GM19452 (cell line): ENCODE data around the gene KCNJ3.

Experiments used
- ATAC-seq: cut with Tn5 transposase; IDR thresholded peaks from one replicate; pipeline ENCODE4 v1.9.1; 2021; ENCODE audit not compliant: unreplicated experiment

The KCNJ3 gene

DNA sequence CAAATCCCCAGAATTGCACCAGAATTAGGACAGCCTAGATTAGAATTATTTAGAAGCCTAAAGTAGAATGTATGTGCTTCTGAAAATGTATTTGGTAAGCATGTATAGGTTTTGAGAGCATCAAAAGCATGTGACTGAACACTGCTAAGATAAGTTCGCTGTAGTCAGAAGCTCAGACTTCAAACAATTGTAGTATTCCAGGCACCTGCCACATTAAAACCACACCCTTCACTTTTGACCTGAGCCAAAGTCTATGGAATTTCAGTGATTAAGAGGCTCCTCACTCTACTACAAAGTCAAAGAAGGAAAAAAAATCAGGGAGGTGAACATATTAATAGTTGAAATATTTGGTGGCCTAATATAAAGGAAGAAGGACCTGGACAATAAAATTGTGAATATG, 8.2 kb downstream of the KCNJ3 start:
- no peak for ATAC-seq

DNA sequence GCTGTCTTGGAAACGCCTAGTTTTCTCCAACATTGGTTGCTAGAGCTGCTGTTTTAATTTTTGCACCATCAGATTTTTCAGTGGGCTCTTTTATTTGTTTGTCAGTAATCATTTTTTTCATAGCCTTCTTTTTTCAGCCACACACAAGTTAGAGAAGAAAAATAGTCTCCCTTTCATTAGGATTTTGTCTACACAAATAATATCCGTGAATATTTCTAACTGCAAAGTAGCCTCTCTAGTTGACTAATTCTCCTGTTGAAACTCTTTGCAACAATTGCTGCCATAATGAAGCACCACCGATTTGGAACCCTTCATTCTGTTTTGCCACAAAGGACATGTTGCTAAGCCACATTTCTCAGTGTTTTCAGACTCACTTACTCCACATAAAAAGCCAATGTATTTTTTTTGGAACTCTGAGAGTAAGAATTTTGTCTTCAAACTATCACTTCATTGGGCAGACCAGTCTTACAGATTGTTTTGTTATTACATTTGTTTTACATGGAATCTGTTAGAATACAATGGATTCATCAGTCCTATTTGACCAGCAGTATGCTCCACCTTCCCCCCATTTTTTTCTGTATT, 9.6 kb downstream of the KCNJ3 start:
- ATAC-seq = no peak

DNA sequence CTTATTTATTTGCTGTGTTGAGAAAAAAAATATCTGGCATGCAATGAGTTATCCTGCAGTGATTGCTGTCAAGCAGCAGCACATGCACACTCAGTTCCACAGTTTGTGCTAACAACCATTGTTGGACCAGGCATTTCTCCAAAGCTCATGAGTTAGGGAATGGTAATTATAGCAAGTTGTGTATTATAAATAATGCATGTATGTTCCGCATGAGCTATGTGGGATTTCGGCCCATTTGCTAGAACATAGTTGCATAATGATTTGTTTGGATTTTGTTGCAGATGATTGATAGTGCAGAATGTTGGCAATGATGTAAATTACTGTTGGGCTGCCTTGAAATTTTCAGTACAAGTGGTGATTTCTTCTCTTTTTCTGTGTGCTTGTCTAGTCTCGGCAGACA, 10.7 kb downstream of the KCNJ3 start:
- no peak for ATAC-seq

DNA sequence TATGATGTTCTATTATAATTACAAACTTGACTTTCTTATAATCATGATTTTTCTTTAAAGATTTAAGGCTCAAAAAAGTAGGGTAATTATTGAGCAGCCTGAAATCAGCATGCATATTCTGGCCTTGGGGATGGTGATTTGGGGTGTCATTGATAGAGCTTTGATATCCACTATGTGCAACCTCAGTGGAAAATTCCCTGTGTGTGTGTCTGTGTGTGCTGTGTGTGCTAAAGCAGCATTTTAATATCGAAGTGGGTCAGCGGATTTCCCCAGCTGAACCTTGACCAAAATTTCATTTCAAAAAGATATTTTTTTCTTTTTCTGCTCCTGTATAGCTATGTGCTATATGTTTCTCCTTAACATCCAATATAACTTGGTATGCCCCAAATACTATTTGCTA, 11.6 kb downstream of the KCNJ3 start:
- ATAC-seq = no peak

DNA sequence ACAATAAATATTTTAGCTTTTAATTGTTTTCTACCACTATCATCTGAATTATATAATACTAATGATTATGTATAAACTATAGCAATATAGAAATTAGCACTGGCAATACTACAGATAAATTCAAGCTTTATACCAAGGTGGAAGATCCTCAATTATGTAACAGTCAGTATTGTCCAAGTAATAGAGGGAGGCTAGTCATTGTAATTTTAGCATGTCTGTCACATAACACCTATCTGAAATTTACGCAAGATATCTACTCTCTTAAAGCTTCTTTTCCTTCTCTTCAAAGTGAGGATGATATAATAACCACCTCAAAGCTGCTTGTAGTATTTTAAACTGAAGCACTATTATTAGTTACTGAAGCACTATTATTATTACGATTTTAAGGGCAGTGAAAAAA, 12.2 kb downstream of the KCNJ3 start:
- no peak for ATAC-seq

DNA sequence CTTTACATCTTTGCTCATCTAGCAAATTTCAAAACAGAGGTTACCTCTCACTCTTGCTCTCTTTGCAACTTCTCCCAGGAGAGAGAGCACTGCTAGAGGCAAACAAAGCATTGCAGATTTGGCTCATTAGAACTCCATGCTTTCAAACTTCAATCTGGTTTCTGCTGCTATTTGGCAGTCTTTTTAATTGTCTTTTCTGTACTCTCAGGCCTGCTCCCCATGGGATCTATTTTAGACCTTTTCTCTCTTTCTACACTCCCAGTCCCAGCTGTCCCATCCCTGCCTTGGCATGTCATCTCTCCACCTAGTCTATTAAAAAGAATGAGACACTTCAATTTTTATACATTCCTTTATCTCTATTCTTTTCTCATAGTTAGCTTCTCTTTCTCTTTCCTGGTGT, 15.2 kb downstream of the KCNJ3 start:
- no peak for ATAC-seq

DNA sequence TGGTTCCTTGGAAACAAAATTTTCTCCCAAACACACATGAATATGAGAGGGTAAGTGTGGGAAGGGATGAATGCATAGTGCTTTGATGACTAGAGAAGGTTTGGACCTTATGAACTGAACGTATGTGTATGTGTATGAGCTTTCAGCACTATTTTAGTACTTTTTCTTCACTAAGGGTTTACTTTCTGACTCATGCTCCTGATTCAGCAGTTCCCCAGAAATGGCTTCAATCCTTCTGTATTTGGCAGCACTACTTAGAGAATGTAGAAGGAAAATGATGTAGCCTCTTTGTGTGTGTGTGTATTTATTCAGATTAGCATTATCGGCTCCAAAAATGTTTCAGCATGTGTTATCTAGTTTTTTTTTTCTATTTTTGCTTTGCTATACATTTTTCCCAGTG, 22.2 kb downstream of the KCNJ3 start:
- no peak for ATAC-seq

DNA sequence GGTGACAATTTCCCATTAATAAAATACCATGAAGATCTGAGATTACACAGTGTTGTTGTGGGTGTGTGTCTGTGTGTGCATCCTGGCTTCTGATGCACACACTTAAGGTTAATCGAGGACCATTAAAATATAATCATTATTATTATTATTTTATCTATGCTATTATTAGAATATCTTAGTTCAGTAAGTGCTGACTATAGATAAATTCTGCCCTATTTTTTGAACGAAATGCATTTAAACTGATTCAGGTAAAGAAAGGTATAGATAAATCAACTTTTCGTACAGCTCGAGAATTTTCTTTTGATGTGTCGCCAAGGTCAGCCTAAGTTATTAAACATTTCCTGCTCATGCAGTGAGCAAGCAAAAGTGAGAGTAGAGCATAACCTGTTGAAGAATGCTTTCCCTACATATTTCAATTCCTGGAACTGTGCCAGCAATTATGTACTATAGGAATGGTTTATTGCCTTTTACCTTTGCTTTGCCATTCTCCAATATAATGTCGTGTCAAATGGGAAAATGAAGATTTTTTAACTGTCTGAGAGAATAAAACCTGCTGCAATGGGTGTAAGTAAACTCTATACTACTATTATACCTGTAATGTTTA, 25.8 kb downstream of the KCNJ3 start:
- no peak for ATAC-seq

DNA sequence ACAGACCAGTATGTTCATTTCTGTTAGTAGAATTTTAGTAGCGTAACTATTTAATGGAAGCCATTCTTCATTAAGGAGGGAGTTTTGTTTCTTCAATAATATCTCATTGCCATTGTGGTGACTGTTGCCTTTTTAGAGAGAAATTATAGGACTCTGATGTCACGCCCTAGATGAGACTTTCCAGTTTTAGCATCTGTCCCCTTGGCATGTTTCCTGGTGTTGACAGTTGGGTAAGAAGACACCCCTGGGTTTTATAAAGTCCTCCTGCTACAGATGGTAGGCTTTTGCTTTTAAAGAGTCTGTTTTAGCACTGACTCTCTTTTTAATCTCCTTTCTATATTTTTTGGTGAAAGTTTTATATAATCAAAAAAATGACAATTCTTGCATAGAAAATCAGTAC, 41.9 kb downstream of the KCNJ3 start:
- no peak for ATAC-seq

DNA sequence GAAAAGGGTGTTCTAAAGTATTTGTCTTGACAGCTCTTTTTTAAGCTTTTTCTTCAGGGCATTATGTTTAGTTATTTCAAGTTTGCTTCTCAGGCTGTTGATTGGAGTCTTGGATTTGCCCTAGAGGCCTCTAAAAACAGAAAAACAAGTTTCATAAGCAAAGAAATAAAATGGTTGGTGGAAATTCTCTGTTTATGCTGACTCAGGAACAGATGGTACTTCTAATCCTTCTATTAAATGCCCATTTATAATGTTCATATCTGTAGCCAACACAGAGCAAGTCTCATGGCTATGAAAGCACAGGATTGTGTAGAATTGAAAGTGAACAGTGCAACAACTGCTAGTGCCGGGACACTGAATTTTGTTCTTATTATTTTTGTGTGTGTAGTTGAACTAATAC, 60.4 kb downstream of the KCNJ3 start:
- no peak for ATAC-seq

DNA sequence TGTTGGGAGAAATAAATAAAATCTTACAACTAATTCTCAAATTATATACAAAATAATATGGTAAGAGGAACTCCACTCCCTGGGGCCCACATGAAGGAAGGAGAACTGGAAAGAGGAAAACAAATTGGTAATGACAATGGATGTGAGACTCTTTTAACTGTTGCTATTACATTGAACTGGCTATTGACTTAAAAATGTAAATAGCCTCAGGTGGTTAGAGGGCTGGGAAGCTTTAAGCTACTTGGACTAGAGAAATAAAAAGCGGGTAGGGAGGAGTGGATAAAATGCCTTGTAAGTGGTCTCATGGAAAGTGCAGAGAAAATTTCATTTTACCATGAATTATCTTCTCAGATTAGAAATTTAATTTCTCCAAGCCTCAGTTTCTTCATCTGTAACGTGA, 64.1 kb downstream of the KCNJ3 start:
- ATAC-seq = no peak

DNA sequence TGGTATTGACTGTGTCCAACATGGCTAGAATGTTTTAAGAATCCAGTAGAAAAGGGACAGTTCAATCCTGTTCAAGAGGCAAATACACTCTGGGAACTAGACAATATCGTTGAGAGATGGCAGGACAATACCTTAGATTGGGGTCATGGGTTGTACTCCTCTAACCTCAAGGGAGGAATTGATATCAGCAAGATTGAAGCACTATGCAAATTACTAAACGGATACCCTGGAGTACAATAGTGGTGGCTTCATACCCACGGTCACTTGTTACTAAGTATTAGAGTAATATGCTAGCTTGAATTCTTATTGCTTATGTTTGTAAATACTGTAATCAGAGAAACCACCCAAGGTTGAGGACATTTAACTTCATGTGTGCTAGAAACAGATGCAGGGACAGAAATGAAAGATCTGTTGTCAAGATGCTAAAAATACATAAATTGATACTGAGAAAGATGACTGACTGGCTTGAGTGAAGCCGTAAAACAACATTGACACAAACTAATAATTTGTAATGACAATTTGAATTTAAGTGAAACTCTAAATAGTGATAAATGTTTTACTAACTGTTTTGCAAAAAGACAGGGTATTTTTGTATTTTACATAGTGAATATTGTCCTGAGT, 73.3 kb downstream of the KCNJ3 start:
- no peak for ATAC-seq

DNA sequence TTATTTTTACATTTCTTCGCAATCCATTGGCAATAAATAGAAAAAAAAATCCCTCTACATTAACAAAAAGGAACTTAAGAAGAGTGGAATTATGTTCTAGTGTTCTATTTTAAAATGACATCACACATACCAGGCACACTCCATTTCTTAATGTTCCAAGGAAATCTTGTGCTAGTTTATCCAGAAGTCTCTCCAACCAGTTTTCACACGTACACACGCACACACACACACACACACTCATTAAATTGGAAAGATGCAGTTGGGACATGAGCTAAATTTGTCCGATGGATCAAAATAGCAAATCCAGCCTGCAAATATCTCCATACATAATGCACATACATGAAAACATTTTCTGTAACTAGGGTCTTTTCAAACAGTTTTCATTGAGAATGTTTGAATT, 78.3 kb downstream of the KCNJ3 start:
- no peak for ATAC-seq

DNA sequence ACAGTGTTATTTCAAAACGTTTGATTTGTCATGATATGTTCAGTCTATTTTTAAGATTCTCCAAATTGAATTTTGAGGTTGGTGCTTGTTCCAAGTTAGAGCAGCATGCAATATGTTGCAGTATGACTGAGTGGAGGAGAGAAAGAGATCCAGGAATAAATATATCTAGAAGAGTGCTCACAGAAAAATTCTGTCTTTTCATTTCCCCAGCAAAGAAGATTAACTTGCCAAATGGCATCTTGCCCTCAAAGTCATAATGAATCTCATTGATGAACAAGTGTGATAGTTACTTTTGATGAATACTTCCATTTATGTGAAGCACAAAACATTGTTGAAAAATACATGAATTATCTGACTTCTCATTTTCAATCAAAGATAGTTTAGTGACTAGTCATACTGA, 95.9 kb downstream of the KCNJ3 start:
- ATAC-seq = no peak

DNA sequence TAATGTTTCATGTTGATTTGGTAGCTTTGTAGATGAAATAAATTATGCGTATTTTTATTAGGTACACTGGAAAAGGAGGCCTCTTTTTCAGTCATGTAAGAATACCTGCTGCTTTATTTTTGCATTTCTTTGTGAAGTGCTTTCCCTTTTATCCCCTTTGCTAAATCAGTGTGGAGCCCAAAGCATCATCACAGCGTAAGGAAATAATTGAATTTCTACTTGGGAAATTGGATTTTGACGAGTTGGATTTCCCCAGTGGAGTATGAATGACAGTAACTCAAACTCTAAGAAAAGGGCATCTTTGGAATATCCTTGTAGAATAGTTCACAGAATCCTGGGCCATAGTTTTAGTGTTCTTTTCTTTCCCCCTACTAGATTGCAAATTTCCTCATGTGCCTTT, 97.2 kb downstream of the KCNJ3 start:
- no peak for ATAC-seq

DNA sequence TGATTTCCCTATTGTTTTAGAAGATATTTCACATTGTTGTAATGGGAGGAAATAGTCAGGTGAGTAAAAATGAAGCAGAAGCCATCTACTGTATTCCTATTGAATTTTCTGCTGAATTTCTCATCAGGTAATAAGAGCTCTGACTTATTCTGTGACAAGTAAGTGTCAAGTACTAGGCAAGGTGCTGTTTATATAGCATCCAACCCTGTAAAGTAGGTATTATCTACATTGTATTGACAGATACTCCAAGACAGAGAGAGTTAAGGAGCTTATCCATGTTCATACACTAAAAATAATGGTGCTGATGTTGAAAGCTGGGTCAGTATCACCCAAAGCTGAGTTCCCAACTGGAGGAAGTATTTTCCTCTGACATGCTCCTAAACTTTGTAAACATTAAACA, 106.0 kb downstream of the KCNJ3 start:
- no peak for ATAC-seq

DNA sequence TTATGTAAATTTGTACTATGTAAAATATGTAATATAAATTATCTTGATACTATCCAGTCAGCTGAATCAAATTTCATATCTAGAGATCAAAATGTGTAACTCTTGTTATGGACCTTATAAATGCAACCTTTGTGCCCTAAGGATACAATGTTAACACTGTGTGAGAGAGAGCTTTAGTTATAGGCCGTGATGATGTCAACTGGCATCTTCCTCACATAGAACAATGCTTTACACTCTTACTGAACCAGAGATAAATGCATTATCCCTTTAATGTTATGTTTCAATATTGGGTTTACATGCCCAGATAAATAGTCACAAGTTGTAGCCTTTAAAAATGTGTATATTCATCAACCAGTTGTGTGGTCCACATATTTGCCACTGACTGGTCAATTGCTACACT, 115.1 kb downstream of the KCNJ3 start:
- no peak for ATAC-seq

DNA sequence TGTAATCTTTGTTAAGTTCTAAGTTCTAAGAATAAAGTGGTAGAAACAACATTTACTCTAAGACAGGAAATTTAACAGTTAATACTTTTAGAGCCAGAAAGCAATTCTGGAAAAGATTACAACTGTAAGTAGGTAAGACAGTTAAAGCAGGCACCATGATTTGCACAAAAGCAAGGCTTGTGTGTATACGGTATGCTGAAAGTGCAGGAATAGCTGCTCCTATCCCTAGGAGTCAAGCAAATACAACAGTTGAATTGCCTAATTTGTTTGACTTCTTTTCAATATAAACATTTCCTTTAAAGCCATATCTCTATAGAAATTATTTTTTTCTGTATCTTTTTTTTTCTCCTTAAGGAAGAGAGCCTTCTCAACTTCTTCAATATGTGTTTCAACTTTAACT, 116.4 kb downstream of the KCNJ3 start:
- no peak for ATAC-seq

DNA sequence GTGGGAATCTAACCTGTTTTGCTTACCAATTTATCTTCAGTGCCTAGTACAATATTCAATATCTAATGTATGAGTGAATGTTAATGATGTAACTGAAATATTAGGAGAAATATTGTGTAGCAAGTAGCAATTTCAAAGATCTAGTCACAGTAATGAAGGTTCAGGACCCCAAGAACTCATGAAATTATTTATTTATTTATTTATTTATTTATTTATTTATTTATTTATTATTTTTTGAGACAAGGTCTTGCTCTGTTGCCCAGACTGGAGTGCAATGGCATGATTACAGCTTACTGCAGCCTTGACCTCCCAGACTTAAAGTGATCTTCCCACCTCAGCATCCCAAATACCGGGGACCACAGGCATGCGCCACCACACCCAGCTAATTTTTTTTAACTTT, 126.9 kb downstream of the KCNJ3 start:
- no peak for ATAC-seq

DNA sequence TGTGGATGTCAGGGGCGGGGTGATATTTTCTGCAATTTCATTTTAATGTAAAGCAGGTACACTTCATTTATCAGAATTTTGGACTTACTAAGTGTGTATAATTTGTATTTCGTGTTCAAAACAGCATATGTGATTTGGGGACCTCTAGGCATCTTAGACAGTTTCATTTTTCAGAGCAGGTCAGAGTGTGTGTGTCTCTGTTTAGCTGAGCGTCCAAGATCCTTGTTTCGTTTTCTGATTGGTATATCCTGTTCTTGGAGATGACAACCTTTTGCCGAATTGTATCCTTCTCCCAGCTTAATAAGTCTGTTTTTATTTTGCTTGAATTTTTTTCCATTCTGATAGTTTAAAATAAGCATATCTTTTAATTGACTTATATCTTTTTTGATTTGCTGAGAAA, 128.3 kb downstream of the KCNJ3 start:
- no peak for ATAC-seq

DNA sequence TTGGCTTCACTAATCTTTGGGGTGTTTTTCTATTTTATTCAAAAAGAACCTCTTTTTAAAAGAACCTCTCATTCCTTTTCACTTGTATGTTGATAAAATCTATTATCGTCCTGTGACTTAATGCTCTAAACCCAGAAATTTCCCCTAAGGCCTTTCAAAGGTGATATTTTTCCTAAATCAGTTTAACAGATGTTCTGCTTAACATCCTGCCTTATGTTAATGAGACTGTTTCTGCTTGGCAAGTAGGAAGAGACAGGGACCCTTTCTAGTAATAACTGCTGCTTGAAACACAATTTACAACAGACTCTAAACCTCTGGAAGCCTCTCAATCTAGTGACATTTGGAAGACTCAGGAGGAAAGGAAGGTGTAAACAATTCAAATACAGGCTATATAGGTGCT, 128.8 kb downstream of the KCNJ3 start:
- no peak for ATAC-seq

DNA sequence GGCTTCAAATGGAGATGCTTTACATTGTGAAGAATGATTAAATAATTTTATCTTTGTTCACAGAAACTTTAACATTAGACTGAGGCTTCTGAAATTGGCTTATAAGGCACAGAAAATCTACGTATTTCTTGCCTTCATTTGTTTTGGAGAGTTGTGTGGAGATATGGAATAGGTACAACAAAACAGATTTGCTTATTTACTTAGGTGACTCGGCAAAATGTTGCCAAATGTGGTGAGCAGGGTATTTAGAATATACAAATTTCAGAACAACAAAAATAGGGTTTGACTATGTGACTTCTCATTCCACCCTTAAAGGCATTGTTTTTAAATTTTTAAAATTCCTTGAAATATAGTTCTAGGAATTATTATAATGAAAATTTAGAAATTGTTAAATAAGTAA, 134.2 kb downstream of the KCNJ3 start:
- ATAC-seq = no peak

DNA sequence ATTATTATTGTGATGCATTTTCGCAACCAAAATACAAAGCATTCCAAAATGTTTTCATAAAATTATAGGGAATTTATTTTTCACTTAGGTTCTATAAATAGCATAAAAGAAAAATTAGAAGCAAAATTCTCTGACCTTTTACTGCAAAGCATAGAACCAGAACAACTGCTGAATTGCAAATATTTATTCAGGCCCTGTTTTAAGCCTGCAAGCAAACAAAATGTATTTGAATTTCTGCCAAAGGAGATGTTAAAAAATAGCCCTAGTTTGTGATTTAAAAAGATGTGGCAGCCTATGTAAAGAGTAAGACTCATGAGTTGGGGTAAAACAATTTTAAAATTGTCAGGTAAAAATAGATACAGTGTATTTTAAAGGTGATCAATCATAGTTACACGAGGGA, 138.1 kb downstream of the KCNJ3 start:
- ATAC-seq = no peak
